GM21367 (cell line): ENCODE data around the gene TNS4.

Experiments
- ATAC-seq: cut with Tn5 transposase; IDR thresholded peaks from one replicate; pipeline ENCODE4 v1.9.1; 2021; ENCODE audit not compliant: unreplicated experiment

TNS4 gene

GRCh38 chr17:40443196-40443987 lies 58.0 kb downstream of the TNS4 start, which contains the start of gene IGFBP4:
IGFBP4 (plus strand) TSS chr17:40443450; CDS start chr17:40443736, 286 bp downstream.
- ATAC-seq = no peak

- ATAC-seq = no peak
Measured at GRCh38 chr17:40442392-40443195, 58.8 kb downstream of the TNS4 start.

GRCh38 chr17:40440166-40440565 lies 61.3 kb downstream of the TNS4 start:
- ATAC-seq = no peak

- no peak for ATAC-seq
Measured at GRCh38 chr17:40437095-40437732, 64.2 kb downstream of the TNS4 start.

DNA sequence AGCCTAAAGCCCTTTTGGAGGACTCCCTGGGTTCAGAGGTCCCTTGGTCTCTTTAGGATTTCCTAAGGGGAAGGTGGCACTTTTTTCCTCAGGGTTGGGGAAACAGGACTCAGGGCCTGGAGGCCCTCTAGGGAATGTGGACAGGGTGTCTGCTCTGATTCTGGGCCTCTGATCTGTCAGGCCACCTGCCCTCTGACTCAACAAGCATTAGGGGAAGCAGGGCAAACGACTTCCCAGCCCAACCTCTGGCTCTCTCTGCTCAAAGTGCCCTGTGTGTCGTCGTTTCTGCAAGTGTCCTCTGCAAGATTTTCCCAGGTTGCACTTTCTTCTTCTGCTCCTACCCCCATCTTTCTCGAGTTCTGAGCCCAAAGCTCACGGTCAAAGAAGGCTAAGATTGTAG lies 64.8 kb downstream of the TNS4 start:
- ATAC-seq = no peak

DNA sequence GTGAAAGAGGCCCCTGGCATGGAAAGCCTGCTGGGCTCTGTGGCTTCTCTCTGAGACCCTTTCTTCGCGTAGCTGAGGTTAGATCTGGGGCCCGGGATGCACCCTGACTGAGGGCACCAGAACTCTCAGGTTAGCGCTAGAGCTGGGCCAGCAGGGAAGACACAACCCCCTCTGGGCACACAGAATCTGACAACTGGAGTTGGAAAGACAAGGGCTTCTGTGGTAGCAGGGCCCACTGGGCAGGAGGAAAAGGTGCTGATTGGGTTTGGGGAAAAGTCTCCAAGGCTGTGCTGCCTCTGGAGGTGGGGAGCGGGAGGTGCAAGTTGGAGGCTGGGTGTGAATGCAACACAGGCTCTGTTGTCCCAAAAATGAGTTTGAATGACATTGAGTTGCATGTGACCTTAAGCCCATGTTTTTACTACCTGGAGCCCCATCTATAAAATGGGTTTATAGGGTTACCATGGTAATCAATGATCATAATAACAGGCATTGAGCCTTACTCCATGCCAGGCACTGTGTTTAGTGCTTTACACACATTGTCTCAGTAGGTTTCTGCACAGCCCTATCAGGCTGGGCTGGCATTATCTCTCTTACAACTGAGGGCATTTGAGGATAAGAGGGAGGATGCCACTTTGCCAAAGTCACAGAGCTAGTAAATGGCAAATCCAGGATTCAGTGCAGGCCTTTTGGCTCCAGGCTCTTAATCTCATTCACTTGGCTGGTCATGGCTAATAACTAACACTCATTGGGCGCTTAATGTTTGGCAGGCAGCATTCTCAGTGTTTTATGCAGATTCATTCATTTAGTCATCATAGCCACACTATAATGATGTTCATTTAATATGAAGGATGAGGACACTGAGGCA lies 67.6 kb downstream of the TNS4 start:
- no peak for ATAC-seq

GRCh38 chr17:40432864-40433528 lies 68.4 kb downstream of the TNS4 start:
- ATAC-seq = no peak

GRCh38 chr17:40431231-40431602 lies 70.2 kb downstream of the TNS4 start:
- no peak for ATAC-seq

GRCh38 chr17:40430272-40431230 lies 70.9 kb downstream of the TNS4 start:
- ATAC-seq = no peak

- no peak for ATAC-seq
Measured at GRCh38 chr17:40427002-40427491, 74.4 kb downstream of the TNS4 start.
